Thymus (tissue), 11 donors: ENCODE data around the gene AHCYL2. TPM values are rescaled to one million over a fixed set of nuclear protein-coding genes. Genes with fewer than 3 reads are reported as not detected.
"Not testable (repeated sequence)": the region's sequence is repeated elsewhere in the genome, so short reads cannot be mapped to it uniquely, and the experiment has no call there.

Source experiments
- DNase-seq, 9 donors: peaks; one replicate each; pipeline ENCODE4 v3.0.0-alpha.2; 2013; ENCODE audit warnings: low spot score in 9 of 9, low read depth in 6 of 9, missing footprints in 1 of 9
- H3K27ac ChIP-seq, 2 donors: one replicate each; pipeline ENCODE4 v1.5.1; 2013; ENCODE audit warnings: control low read depth in 1 of 2, low read depth in 1 of 2, low read length in 1 of 2, mild to moderate bottlenecking in 1 of 2, moderate library complexity in 1 of 2
- H3K27me3 ChIP-seq, 2 donors: one replicate each; pipeline ENCODE4 v1.5.1; 2013; ENCODE audit warnings: low read length in 1 of 2; ENCODE audit not compliant: control insufficient read depth in 2 of 2, insufficient read depth in 1 of 2
- H3K36me3 ChIP-seq, 2 donors: one replicate each; pipeline ENCODE4 v1.5.1; 2013; ENCODE audit warnings: low read length in 1 of 2, mild to moderate bottlenecking in 1 of 2, moderate library complexity in 1 of 2; ENCODE audit not compliant: control insufficient read depth in 2 of 2, insufficient read depth in 2 of 2
- H3K4me1 ChIP-seq, 2 donors: one replicate each; pipeline ENCODE4 v1.5.1; 2013; ENCODE audit warnings: low read length in 2 of 2; ENCODE audit not compliant: control insufficient read depth in 2 of 2, insufficient read depth in 2 of 2
- H3K4me3 ChIP-seq, 2 donors: one replicate each; pipeline ENCODE4 v1.5.1; 2013; ENCODE audit warnings: low read length in 2 of 2, control low read depth in 1 of 2, mild to moderate bottlenecking in 1 of 2
- H3K9me3 ChIP-seq, 2 donors: one replicate each; pipeline ENCODE4 v1.5.1; 2013; ENCODE audit warnings: low read length in 1 of 2, mild to moderate bottlenecking in 1 of 2; ENCODE audit not compliant: control insufficient read depth in 2 of 2, insufficient read depth in 1 of 2
- WGBS: extraction: QIAGEN DNeasy Blood & Tissue Kit; methylation state at CpG from one replicate; pipeline ENCODE4 v1.1.7; 2013; 5-methylcytosine and 5-hydroxymethylcytosine counted together
- polyA plus RNA-seq: library from polyadenylated mRNA; stranded (reverse); fragments of 200-250 nt; gene quantifications from one replicate; pipeline ENCODE4 v1.2.3, GENCODE V29; 2013
- total RNA-seq: library from RNA; stranded (reverse); fragments of 120-200 nt; gene quantifications from one replicate; pipeline ENCODE4 v1.2.4, GENCODE V29; 2013
- donor health status: healthy.

Gene AHCYL2
- total and polyA plus RNA-seq, 2 donors = 6.6 to 6.8 TPM

- no peak for DNase-seq
- H3K4me1 ChIP-seq = peaks cover 7 to 16% of the 10 kb centered on the region in 2 donors
- no peak overlapping the region for H3K27ac ChIP-seq
- no peaks in the 10 kb centered on the region for H3K9me3 ChIP-seq
- H3K4me3 ChIP-seq = no peak overlapping the region
- WGBS = 93% methylated on average over 5 of the region's 5 CpGs
- no peaks in the 10 kb centered on the region for H3K36me3 ChIP-seq
- peaks cover 13 to 40% of the 10 kb centered on the region in 2 donors for H3K27me3 ChIP-seq
Observed at GRCh38 chr7:129436335-129436923, 211.6 kb downstream of the AHCYL2 start.

DNA sequence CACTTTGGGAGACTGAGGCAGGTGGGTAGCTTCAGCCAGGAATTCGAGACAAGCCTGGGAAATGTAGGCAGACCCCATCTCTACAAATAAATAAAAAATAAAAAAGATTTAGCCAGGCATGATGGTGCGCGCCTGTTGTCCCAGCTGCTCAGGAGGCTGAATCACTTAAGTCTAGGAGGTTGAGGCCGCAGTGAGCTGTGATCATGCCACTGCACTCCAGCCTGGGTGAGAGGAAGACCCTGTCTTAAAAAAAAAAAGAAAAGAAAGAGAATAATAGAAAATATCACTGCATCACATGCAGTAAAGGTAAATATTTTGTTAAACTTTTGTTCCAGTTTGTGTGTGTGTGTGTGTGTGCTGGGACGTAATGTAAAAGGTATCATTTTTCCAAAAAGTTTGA lies 212.4 kb downstream of the AHCYL2 start:
- no peak overlapping the region for H3K27ac ChIP-seq
- DNase-seq = no peak
- no peaks in the 10 kb centered on the region for H3K9me3 ChIP-seq
- no peak overlapping the region for H3K4me3 ChIP-seq
- no peaks in the 10 kb centered on the region for H3K36me3 ChIP-seq
- peaks cover 7 to 16% of the 10 kb centered on the region in 2 donors for H3K4me1 ChIP-seq
- 97% methylated on average over 5 of the region's 5 CpGs for WGBS
- peaks cover 13 to 38% of the 10 kb centered on the region in 2 donors for H3K27me3 ChIP-seq

GRCh38 chr7:129438281-129438838 lies 213.5 kb downstream of the AHCYL2 start:
- H3K4me3 ChIP-seq = no peak overlapping the region
- no peaks in the 10 kb centered on the region for H3K36me3 ChIP-seq
- H3K9me3 ChIP-seq = no peaks in the 10 kb centered on the region
- H3K4me1 ChIP-seq = peaks cover 6 to 14% of the 10 kb centered on the region in 2 donors
- no peak for DNase-seq
- no peak overlapping the region for H3K27ac ChIP-seq
- WGBS = 98% methylated on average over 6 of the region's 6 CpGs
- peaks cover 8 to 29% of the 10 kb centered on the region in 2 donors for H3K27me3 ChIP-seq

DNA sequence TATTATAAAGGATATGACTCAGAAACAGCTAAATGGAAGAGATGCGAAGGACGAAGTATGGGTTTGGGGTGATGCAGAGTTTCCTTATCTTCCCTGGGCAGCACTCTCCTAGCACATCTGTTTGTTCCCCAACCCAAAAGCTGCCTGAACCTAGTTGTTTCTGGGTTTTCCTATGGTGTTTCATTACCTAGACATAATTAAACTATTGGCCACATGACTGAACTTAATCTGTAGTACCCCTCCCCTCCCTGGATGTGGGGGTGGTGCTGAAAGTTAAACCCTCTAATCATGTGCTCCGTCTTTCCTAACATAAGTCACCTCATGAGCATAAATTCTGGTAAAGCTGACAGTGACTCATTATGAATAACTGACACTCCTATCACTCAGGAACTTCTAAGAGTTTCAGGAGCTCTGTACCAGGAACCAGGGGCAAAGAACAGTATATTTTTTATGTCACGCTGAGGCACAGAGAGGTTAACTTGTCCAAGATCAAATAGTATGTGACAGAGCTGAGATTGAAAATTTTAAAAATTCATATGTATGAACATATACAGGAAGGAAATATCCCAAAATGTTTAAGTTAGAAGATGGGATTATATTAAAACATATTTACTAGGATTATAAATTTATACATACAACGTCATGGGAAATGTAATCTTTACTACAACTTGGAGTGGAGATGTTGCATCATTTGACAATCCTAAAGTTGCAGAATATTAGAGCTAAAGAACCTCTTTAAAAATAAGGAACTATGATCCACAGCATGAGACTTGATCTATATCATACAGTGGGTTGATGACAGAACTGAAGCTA lies 214.2 kb downstream of the AHCYL2 start:
- Histone ChIP-seq H3K9me3 (no peaks in the 10 kb centered on the region), H3K27ac (no peak overlapping the region), H3K27me3 (peaks cover 8 to 22% of the 10 kb centered on the region in 2 donors), H3K4me3 (no peak overlapping the region), H3K4me1 (peaks cover 5 to 9% of the 10 kb centered on the region in 2 donors), H3K36me3 (no peaks in the 10 kb centered on the region)
- 90% methylated on average over 5 of the region's 5 CpGs for WGBS
- DNase-seq = no peak

GRCh38 chr7:129439963-129440625 lies 215.3 kb downstream of the AHCYL2 start:
- DNase-seq = no peak
- Histone ChIP-seq H3K4me3 (no peak overlapping the region), H3K9me3 (no peaks in the 10 kb centered on the region), H3K27ac (no peak overlapping the region), H3K4me1 (peaks cover under 1 to 3% of the 10 kb centered on the region in 2 donors), H3K27me3 (peaks cover 5 to 13% of the 10 kb centered on the region in 2 donors), H3K36me3 (no peaks in the 10 kb centered on the region)
- WGBS = 94% methylated on average over 3 of the region's 3 CpGs

DNA sequence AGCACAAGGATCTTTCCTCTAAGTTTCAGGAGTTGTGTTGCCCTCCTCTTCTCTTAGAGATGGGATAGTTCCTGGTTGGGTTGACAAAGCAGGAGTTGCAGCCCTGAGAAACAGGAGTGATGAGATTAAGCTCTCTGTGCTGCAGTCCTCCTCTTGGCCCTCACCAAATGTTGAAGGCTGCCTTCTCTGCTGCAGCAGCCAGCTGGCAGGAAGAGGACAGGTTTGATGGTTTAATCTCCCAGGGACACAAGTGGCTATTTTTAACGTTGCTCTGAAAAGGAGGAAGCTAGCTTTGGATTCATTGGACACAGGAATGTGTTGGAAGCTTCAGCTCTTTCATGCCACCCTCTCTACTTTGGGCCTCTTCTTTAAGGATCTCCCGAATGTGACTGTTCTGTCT lies 218.8 kb downstream of the AHCYL2 start:
- no peaks in the 10 kb centered on the region for H3K36me3 ChIP-seq
- 48% methylated on average over 2 of the region's 2 CpGs for WGBS
- no peaks in the 10 kb centered on the region for H3K27me3 ChIP-seq
- no peaks in the 10 kb centered on the region for H3K4me1 ChIP-seq
- no peaks in the 10 kb centered on the region for H3K9me3 ChIP-seq
- no peak overlapping the region for H3K4me3 ChIP-seq
- no peak for DNase-seq
- no peak overlapping the region for H3K27ac ChIP-seq

DNA sequence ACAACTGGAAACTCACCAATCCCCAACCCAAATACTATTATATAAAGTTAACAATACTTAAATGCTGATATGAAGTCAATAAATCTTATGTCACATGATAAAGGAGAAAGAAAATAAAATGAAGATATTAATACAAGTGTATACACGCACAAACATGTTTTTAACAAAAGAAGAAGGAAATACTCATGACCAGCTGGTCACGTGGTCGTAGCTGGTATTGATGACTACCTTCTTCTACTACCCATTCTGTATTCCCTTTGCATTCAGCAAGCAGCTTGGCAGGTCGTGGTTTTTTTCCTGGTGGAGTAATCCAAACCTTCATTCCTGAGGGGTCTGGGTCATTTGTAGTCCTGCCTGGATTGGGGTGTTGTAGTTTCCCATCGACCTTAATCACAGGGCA lies 219.9 kb downstream of the AHCYL2 start:
- DNase-seq = not testable (repeated sequence)
- 95% methylated on average over 5 of the region's 5 CpGs for WGBS

GRCh38 chr7:129446925-129447324 lies 222.1 kb downstream of the AHCYL2 start:
- H3K4me3 ChIP-seq, H3K9me3 ChIP-seq, DNase-seq, H3K36me3 ChIP-seq, H3K4me1 ChIP-seq, H3K27me3 ChIP-seq, H3K27ac ChIP-seq: not testable (repeated sequence)
- 47% methylated on average over 2 of the region's 2 CpGs for WGBS

More for the DNA sequence above, 219.9 kb downstream of the AHCYL2 start:
- H3K27me3 ChIP-seq, H3K9me3 ChIP-seq, H3K27ac ChIP-seq, H3K36me3 ChIP-seq, H3K4me1 ChIP-seq, H3K4me3 ChIP-seq: not testable (repeated sequence)

DNA sequence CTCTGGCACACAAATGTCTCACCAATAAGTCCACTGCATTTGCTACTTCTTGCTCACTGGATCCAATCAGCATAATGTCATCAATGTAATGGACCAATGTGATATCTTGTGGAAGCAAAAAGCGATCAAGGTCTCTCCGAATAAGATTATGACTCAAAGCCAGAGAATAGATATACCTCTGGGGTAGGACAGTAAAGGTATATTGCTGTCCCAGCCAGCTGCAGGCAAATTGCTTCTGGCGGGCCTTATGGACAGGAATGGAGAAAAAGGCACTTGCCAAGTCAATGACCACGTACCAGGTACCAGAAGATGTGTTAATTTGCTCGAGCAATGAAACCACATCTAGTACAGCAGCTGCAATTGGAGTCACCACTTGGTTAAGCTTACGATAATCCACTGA lies 222.6 kb downstream of the AHCYL2 start:
- DNase-seq, H3K27ac ChIP-seq, H3K4me1 ChIP-seq, H3K27me3 ChIP-seq, H3K4me3 ChIP-seq, H3K36me3 ChIP-seq, H3K9me3 ChIP-seq: not testable (repeated sequence)
- WGBS = 98% methylated on average over 6 of the region's 6 CpGs
